K562 (cell line): ENCODE measurements around the gene TEX22. TPM values are rescaled to one million over a fixed set of nuclear protein-coding genes. Genes with fewer than 3 reads are reported as not detected.

Experiments
- BRD9 ChIP-seq: fragments of 450-650 bp; IDR thresholded peaks from 2 replicates; pipeline ENCODE4 v1.6.1; 2018; ENCODE audit warnings: low read depth; ENCODE audit not compliant: partially characterized antibody
- CHCHD3 ChIP-seq: fragments of 250-450 bp; sonication (Bioruptor Pico); IDR thresholded peaks from 2 replicates; pipeline ENCODE4 v2.1.2; 2022; ENCODE audit warnings: mild to moderate bottlenecking
- E2F4 ChIP-seq: sonication (generic); formaldehyde crosslinking; IDR thresholded peaks from 2 replicates; pipeline ENCODE4 v1.8.0; 2022; ENCODE audit warnings: mild to moderate bottlenecking, low read depth, missing genetic modification reagents
- ETV5 ChIP-seq: sonication (generic); formaldehyde crosslinking; IDR thresholded peaks from 2 replicates; pipeline ENCODE4 v1.4.0; 2020; ENCODE audit warnings: low read depth, mild to moderate bottlenecking, missing genetic modification reagents
- MBD2 ChIP-seq: sonication (generic); IDR thresholded peaks from 2 replicates; pipeline ENCODE4 v1.6.1; 2016; ENCODE audit warnings: low read depth, borderline replicate concordance
- MXD1 ChIP-seq: fragments of 250-450 bp; sonication (Bioruptor Pico); IDR thresholded peaks from 2 replicates; pipeline ENCODE4 v1.8.0; 2021; ENCODE audit warnings: borderline replicate concordance, mild to moderate bottlenecking, moderate library complexity; ENCODE audit not compliant: poor library complexity, severe bottlenecking
- PPARD ChIP-seq: fragments of 250-450 bp; sonication (Bioruptor Pico); IDR thresholded peaks from 2 replicates; pipeline ENCODE4 v1.8.0; 2022; ENCODE audit warnings: inconsistent platforms, mild to moderate bottlenecking, moderate library complexity
- SIN3A ChIP-seq, 2 experiments: fragments of 150-350 bp in 1 of 2; IDR thresholded peaks; 2 replicates each; pipeline ENCODE4 v1.6.1; 2011 to 2016; ENCODE audit warnings: borderline replicate concordance in 2 of 2, low read depth in 2 of 2, low read length in 2 of 2, mild to moderate bottlenecking in 2 of 2, moderate library complexity in 2 of 2; ENCODE audit not compliant: control insufficient read depth in 1 of 2
- SMAD2 ChIP-seq: fragments of 150-350 bp; IDR thresholded peaks from 2 replicates; pipeline ENCODE4 v1.6.1; 2014; ENCODE audit warnings: low read depth, mild to moderate bottlenecking, low read length
- SP1 ChIP-seq: sonication (generic); formaldehyde crosslinking; IDR thresholded peaks from 2 replicates; pipeline ENCODE4 v1.8.1; 2022; ENCODE audit warnings: mild to moderate bottlenecking, missing genetic modification reagents
- USF2 ChIP-seq: sonication (generic); formaldehyde crosslinking; IDR thresholded peaks from 2 replicates; pipeline ENCODE4 v1.5.0; 2020; ENCODE audit warnings: missing genetic modification reagents
- YBX1 ChIP-seq: fragments of 450-650 bp; IDR thresholded peaks from 2 replicates; pipeline ENCODE4 v1.7.1; 2016; ENCODE audit warnings: mild to moderate bottlenecking
- ZBTB7A ChIP-seq: IDR thresholded peaks from 2 replicates; pipeline ENCODE4 v1.6.1; 2011; ENCODE audit warnings: low read depth, mild to moderate bottlenecking, low read length, moderate library complexity, borderline replicate concordance; ENCODE audit not compliant: control insufficient read depth
- ZNF24 ChIP-seq: fragments of 450-650 bp; IDR thresholded peaks from 2 replicates; pipeline ENCODE4 v1.6.1; 2016
- ZNF253 ChIP-seq: fragments of 250-450 bp; sonication (Bioruptor Pico); conservative IDR thresholded peaks from 2 replicates; pipeline ENCODE4 v1.6.1; 2021; ENCODE audit warnings: mild to moderate bottlenecking
- ZNF277 ChIP-seq: fragments of 250-450 bp; sonication (Bioruptor Pico); IDR thresholded peaks from 2 replicates; pipeline ENCODE4 v1.8.0; 2022; ENCODE audit warnings: inconsistent platforms, mild to moderate bottlenecking, moderate library complexity, borderline replicate concordance
- ZNF592 ChIP-seq: fragments of 450-650 bp; IDR thresholded peaks from 2 replicates; pipeline ENCODE4 v1.6.1; 2017; ENCODE audit warnings: antibody characterized with exemption, mild to moderate bottlenecking
- ZNF668 ChIP-seq: fragments of 250-450 bp; sonication (Bioruptor Pico); IDR thresholded peaks from 2 replicates; pipeline ENCODE4 v1.8.0; 2022; ENCODE audit warnings: mild to moderate bottlenecking, inconsistent platforms
- ZNF75A ChIP-seq: fragments of 450-650 bp; formaldehyde crosslinking; IDR thresholded peaks from 2 replicates; pipeline ENCODE4 v1.4.0; 2020; ENCODE audit warnings: mild to moderate bottlenecking
- polyA plus RNA-seq, 8 experiments: library from polyadenylated mRNA; depleted of rRNA in 4 of 8; stranded (reverse) in 5 of 8; unstranded in 3 of 8; fragments of >200 nt; fragmentation: Nextera tagmentation in 2 of 8; fragmentation: Illumina TruSeq in 1 of 8; extraction: Ambion mirVana in 2 of 8; extraction: Trizol in 1 of 8; gene quantifications; 2 replicates each; pipeline versions ENCODE4 v1.2.1 to v1.2.3, GENCODE V29; 2011 to 2014; ENCODE audit warnings: inconsistent platforms in 1 of 8, missing spikeins in 1 of 8
- total RNA-seq, 7 experiments: library from RNA; depleted of rRNA in 6 of 7; stranded (reverse); fragments of >200 nt in 6 of 7; fragmentation: Illumina TruSeq in 2 of 7; extraction: Trizol in 2 of 7; gene quantifications; 2 replicates each; pipeline versions ENCODE4 v1.2.1 to v1.2.3, GENCODE V29; 2011 to 2021; ENCODE audit warnings: low replicate concordance in 1 of 7

Gene TEX22
- total and polyA plus RNA-seq, 9 of the 15 experiments (the other 6 are each of a cell fraction or from before 2014, with no cell fraction given) = 0.04 to 1.7 (median 0.23) TPM; not detected in 2

GRCh38 chr14:105414456-105415371, 16.4 kb downstream of the TEX22 start (continued):
- TF ChIP-seq MXD1 (CRISPR knock-in tag) (no peak), E2F4 (CRISPR knock-in tag) (no peak), ZNF75A (CRISPR knock-in tag) (no peak), ZNF592 (peak; percentile 61; the same call in 1 of the 2 replicates), PPARD (no peak), SIN3A (IDR thresholded peaks at IDR 0.05; ENCODE audit: borderline replicate concordance in 2 of 2, control insufficient read depth in 1 of 2, low read depth in 2 of 2, low read length in 2 of 2) (no peak), SMAD2 (no peak), ZNF253 (CRISPR knock-in tag) (no peak), ZNF668 (no peak), ETV5 (no peak), CHCHD3 (CRISPR knock-in tag) (no peak), ZNF24 (no peak), YBX1 (no peak), ZNF277 (CRISPR knock-in tag) (no peak), BRD9 (no peak), SP1 (CRISPR knock-in tag) (no peak), MBD2 (no peak), ZBTB7A (peak; percentile 89), USF2 (CRISPR knock-in tag) (no peak)
